ENCODE results near the gene PALD1. TPM values are rescaled to one million over a fixed set of nuclear protein-coding genes. Genes with fewer than 3 reads are reported as not detected.

Gene PALD1
- total and polyA plus RNA-seq, 9 of the 15 experiments (the other 6 are each of a cell fraction or from before 2014, with no cell fraction given), result 0.03 to 0.29 (median 0.09) TPM; not detected in 2

DNA sequence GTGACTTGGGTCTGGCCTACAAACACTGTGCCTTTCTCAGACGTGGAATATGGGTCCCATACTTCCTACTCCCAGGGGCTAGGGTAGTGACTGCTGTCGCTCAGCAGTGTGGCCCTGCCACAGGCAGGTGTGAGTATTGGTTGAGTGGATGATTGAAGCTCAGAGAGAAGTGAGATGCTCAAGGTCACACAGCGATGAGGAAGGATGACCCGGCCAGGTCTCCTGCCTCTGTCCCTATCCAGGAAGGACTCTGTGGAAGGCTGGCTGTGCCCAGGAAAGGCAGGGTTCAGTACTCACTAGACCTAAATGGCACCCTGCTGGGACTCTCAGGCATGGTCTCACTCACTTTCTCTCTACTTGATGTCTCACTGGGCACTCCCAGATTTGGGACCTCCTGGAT is 121.2 kb downstream of the PALD1 start (continued):
- TF ChIP-seq GTF2F1 (IDR thresholded peaks at IDR 0.05; ENCODE audit: low read depth, low read length), result no peak
- TF ChIP-seq, protein P1, sequence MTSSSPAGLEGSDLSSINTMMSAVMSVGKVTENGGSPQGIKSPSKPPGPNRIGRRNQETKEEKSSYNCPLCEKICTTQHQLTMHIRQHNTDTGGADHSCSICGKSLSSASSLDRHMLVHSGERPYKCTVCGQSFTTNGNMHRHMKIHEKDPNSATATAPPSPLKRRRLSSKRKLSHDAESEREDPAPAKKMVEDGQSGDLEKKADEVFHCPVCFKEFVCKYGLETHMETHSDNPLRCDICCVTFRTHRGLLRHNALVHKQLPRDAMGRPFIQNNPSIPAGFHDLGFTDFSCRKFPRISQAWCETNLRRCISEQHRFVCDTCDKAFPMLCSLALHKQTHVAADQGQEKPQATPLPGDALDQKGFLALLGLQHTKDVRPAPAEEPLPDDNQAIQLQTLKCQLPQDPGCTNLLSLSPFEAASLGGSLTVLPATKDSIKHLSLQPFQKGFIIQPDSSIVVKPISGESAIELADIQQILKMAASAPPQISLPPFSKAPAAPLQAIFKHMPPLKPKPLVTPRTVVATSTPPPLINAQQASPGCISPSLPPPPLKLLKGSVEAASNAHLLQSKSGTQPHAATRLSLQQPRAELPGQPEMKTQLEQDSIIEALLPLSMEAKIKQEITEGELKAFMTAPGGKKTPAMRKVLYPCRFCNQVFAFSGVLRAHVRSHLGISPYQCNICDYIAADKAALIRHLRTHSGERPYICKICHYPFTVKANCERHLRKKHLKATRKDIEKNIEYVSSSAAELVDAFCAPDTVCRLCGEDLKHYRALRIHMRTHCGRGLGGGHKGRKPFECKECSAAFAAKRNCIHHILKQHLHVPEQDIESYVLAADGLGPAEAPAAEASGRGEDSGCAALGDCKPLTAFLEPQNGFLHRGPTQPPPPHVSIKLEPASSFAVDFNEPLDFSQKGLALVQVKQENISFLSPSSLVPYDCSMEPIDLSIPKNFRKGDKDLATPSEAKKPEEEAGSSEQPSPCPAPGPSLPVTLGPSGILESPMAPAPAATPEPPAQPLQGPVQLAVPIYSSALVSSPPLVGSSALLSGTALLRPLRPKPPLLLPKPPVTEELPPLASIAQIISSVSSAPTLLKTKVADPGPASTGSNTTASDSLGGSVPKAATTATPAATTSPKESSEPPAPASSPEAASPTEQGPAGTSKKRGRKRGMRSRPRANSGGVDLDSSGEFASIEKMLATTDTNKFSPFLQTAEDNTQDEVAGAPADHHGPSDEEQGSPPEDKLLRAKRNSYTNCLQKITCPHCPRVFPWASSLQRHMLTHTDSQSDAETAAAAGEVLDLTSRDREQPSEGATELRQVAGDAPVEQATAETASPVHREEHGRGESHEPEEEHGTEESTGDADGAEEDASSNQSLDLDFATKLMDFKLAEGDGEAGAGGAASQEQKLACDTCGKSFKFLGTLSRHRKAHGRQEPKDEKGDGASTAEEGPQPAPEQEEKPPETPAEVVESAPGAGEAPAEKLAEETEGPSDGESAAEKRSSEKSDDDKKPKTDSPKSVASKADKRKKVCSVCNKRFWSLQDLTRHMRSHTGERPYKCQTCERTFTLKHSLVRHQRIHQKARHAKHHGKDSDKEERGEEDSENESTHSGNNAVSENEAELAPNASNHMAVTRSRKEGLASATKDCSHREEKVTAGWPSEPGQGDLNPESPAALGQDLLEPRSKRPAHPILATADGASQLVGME (CRISPR knock-in tag; IDR thresholded peaks at IDR 0.05), result no peak
- no peak for TF ChIP-seq ETV1 (tag; conservative IDR thresholded peaks at IDR 0.05; ENCODE audit: low read depth)
- no peak for TF ChIP-seq KLF10 (CRISPR knock-in tag; IDR thresholded peaks at IDR 0.05)
- TF ChIP-seq RBM22 (IDR thresholded peaks at IDR 0.05; ENCODE audit: low read depth, low read length, poor library complexity, severe bottlenecking), result no peak
- TF ChIP-seq ZNF282 (CRISPR knock-in tag; IDR thresholded peaks at IDR 0.05), result no peak
